HG02870 (cell line): ENCODE results near the gene EIF4E.

Experiments
- ATAC-seq: cut with Tn5 transposase; IDR thresholded peaks from one replicate; pipeline ENCODE4 v1.9.1; 2021; ENCODE audit warnings: mild to moderate bottlenecking, moderate library complexity; ENCODE audit not compliant: unreplicated experiment

Gene EIF4E, protein sequence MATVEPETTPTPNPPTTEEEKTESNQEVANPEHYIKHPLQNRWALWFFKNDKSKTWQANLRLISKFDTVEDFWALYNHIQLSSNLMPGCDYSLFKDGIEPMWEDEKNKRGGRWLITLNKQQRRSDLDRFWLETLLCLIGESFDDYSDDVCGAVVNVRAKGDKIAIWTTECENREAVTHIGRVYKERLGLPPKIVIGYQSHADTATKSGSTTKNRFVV

DNA sequence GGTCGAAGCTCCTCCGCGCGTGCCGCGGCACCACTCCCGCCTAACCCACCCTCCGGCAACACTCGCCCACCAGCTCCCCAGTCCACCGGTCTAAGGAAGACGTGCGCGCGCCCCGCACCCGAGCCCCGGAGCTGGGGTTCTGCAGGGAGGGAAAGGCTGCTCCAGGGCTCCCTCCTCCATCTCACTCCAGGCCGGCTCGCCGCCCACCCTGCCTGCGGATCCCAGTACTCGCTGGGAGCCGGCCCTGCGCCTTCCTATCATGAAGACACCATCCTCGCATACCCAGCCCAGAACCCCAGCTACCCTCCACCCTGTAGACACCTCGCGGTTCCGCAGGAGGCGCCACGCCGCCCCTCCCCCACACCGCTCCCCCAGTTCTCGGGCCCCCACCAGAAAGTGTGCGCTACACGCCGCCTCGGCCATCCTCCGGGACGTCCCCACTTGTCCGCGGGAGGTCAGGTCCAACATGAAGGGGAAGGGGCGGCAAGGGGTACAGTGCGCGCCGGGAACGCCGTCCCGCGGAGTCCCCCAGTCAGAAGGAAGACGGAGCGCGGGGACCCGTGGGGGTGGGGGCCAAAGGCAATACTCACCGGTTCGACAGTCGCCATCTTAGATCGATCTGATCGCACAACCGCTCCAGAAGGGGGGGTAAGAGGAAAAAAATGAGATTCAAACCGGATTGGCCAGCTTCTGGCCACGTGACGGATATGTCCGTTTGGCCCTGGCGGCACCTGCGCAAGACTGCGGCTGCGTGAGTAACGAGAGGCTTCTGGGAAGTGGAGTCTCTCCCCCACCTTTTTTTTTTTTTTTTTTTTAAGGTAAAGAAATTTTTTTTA, at the start of gene EIF4E:
TSS of gene EIF4E (minus strand) at position 629 of the 836 bp plus-strand sequence. CDS start at position 608, 21 bp downstream.
- ATAC-seq = peak; percentile 66

DNA sequence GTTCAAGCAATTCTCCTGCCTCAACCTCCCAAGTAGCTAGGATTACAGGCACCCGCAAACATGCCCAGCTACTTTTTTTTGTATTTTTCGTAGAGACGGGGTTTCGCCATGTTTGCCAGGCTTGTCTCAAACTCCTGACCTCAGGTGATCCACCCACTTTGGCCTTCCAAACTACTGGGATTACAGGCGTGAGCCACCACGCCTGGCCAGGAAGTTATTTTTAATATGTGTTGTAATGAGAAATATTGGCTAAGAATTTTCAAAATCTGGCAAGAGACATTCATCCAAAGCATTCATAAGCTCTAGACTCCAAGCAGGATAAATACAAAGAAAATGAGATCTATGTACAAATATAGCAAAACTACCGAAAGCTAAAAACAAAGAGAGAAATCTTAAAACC, 48.6 kb upstream of the EIF4E start:
- no peak for ATAC-seq

DNA sequence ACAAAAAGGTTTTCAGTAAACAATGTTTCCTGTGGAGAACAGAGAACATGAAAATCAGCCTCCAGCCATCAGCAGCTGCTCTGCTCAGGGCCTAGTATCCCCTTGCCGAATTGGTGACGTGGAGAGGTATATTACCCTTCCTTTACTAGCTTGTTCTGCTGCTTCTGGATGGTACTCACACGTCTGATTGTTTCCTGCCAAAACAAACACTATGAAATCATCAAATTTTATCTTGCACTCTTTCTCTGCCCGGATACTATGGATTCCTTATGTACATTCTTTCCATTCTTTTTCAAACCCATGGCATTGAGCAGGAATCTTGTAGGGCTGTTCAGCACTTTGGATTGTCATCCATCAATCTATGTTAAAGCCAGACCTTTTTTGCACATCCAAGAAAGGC, 47.8 kb upstream of the EIF4E start:
- ATAC-seq = no peak

DNA sequence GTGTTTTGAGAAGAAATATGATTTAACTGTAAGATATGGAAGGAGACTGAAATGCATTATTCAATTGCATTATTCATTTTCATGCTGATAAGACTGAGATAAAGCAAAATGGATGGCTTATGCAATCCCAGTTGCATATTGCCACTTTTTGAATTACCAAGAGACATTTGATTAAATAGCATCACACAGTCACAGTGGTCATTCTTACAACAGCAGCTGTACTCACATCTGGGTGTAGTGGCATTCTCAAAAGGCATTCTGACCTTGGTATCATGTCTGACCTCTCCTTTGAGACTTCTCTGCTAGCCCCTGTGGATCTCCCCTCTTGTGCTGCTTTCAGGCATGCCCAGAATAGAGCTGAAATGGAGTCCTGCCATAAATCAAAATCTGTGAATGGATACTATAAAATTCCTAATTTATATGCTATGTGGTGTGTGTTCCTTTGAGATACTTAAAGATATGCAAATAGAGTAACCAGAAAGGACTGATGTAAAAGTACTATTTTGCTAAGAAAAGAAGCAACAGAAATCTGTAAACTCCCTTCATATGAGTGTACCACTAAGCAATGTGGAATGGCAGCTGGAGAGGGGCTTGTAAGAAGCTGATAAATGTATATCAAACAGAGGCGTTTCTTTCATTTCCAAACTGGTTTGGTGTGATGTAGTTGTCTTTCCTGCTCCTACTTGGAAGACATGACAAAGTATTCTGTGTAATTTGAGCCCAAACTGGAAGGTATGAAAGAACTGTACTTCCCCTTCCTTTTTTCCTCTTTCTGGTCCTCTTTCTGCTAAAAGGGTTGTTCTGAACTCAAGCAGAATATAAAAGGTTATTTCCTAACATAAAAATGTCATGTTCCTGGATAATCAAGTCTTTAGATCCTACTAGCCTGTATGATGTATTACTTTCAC, 41.2 kb upstream of the EIF4E start:
- ATAC-seq = no peak

DNA sequence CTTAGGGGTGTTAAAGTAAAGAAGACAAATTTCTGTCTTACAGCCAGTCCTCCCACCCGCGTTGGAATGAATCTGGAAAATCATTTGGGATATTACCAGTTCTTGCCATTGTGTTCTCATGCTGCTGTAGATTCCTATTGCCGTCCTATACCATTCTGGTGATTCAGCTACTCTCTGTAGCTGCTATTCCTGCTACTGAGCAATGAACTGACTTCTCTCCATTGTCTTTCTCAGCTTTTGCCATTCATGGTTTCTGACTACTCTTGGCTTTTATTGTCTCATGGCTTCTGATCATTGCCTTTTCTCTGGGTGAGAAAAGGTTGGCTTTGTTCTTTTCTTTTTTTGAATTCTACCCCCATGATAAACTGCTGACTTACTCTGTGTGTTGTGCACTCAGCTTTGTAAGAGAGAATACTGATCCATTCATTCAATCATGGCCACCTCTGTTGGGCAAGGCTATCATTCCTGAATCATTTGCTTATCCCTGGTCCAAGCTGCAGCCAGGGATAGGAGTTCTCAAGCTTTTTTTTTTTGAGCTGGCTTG, 38.9 kb upstream of the EIF4E start:
- ATAC-seq = no peak

DNA sequence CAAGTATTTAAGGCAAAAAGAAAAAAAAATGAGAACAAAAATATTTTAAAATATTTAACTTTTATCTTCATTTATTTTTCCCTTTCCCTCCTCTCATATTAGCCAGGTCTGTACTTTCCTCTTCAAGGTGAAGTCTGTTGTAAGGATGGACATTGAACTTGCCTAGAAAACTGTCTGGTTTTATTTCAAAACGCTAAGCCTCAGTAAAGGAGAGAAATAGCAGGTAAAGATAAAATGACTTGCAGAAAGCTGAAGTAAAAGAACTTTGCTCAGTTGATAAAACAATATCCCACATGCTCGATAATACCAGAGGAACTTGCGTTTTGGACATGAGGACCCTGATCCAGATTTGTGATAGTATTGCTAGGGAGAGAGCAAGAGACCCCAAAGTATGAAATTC, 38.0 kb upstream of the EIF4E start:
- ATAC-seq = no peak

DNA sequence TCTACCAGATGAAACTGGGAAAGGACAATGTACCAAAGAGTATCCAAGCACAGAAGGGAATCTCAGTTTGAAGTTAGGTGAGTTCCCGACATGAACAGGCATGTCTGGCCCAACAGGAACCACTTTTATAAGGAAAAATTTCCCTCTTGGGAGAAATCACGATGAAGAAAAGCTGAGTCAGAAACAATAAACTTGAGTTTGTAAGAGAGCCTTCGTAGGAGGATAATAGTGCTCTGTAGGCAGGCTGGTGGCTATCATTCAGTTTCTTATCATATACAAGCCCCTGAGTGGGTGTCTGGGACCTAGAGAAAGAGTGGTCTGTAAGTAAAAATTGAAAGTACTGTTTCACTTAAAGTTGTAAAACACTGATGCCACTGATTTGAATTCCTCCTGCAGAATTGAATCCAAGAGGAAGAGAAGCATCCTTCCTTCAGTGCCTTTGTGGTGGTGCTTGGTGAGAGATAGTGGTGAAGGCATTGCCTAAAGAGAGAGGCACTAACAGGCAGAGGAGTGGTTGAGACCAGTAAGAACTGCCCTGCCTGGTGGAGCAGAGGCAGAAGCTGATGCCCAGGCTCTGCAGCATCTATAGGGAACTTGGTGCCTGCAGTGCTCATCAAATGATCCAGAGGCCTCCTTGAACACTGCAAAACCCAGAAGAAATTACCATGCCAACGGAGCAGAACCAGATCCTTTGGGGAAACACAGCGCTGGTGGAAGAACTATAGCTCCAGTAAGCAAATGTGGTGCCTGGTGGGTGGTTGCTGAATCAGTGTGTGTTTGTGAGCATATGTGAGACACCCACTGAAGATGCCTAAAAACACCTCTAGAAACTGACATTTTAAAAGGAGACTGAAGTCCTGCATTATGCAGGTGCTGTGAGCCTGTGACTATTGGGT, 34.9 kb upstream of the EIF4E start:
- ATAC-seq = no peak

DNA sequence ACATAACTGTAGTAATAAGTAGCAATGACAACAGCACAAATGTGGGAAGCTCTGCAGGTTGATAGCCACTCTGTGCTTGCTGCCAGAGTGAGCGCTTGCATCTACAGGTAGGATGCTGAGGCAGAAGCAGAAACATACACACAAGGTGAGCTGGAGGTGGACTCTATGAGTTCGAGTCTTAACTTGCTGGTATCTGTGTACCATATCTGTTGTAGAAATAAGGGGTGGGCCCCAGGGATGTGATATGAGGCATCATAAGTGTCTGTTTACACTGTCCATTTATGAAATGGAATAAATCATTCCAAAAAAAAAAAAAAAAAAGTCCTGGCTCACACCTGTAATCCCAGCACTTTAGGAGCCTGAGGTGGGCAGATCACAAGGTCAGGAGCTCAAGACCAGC, 32.8 kb upstream of the EIF4E start:
- no peak for ATAC-seq

DNA sequence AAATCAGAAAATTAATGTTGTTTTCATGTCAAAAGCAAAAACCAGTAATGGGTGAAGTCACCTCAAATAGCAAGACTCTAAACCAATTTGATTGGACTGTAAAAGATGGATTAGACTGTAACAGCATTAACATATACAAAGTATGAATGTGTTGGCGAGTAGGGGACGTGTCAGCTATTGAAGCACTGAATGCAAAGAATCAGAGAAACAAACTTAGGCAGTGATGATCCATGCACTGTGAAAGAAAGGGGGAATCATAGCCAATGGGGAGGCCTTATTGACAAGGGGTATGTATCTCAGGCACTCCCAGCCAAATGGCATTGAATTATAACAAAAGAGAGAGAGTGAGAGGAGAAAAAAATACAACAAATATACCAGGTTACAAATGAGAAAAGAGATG, 30.5 kb upstream of the EIF4E start:
- no peak for ATAC-seq

DNA sequence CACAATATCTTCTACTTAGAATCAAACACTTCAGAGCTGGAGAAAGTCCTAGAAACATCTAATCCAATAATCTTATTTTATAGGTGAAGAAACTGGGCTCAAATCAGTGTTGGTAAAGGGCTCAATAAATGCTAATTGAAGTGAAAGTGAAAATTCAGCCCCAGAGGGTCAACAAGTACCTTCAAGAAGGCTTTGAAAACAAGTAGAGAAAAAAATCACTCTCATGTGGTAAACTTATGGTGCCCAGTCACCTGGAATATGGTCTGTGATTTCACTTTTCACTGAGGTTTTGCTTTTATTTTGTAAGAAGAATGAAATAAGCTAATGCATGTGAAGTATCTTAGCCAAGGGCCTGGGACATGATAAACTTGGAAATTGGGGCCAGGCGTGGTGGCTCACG, 29.1 kb upstream of the EIF4E start:
- no peak for ATAC-seq

DNA sequence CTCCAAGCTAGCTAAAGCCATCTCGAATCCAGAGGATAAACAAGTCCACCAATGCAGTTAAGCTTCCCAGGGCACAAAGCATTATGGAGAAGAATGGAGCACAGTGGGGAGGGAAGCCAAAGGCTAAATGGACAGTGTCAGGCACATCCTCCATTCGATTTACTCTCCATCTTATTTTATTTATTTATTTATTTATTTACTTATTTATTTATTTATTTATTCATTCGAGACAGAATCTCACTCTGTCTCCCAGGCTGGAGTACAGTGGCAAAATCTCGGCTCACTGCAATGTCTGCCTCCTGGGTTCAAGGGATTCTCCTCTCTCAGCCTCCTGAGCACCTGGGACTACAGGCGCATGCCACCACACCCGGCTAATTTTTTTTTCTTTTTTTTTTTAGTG, 26.3 kb upstream of the EIF4E start:
- ATAC-seq = no peak

DNA sequence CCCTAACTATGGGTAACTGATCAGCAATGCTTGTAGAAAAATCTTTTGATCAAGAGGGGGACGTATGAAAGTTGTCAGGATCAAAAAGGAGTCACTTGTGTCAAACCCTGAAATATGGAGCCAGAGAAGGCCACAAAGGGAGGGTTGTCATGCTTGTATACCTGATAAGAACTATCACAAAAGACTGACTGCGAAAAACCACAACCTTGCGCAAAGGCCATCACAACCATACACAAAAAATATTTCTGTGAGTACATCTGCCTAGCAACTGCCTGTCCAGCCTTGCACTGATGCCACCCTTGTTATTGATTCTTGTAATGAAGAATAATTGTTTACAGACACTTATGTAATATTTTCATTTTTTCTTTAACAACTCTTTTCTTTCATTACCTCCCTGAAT, 22.8 kb upstream of the EIF4E start:
- no peak for ATAC-seq

DNA sequence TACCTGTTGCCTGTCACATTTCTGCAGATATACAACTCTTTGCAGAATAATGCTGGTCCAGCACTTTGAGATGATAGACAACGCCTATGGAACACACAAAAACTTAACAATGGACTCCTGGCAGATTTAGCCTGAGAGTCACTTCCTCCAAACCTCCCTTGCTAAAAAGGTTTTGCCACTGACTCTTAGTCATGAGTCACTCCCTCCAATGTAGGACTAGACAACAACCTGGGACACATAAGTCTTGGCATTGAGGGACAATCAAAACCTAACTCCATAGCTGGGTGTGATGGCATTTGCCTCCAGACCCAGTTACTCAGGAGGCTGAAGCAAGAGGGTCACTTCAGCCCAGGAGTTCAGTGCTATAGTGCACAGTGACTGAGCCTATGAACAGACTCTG, 22.0 kb upstream of the EIF4E start:
- ATAC-seq = no peak

DNA sequence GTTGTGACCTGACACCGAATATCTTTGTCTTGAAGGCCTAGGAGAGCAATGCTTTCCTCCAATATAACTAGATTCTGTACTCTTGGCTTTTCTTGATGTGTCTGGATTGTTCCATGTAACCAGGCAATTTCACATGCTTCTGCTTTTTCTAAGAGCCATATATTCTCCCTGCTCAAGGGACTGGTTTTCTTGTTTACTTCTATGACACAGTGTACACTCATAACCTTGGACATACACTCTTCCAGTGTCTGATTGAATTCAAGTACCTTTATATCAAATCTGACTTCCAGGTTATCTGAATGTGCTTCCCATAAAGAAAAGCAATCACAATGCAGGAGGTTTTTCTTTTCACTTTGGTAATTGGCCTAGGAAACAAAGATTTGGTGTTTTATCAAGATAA, 17.4 kb upstream of the EIF4E start:
- ATAC-seq = no peak

DNA sequence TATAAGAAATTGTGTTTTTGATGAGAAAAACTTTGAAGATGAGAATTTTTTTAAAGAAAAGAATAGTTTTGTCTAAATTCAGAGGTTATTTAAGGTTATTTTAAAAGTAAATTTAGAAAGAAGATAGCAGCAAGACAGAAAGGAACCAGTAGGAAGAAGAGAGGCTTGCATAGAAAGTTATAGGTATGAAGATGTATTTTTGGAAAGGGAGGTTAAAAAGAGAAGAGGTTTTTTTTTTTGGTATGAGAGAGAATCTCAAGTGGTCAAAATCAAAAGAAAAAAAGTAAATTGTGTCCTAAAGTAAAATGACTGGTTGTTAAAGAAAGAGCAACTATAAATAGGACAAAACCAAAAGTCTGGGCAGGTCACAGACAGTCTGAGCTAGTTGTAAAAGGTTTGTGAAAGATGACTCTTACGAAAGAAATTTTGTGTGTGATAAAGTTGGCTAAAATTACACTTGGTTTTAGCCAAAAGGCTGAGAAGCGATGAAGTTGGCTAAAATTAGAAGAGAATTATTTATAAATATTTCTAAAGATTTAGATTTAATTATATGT, 16.4 kb upstream of the EIF4E start:
- ATAC-seq = no peak

DNA sequence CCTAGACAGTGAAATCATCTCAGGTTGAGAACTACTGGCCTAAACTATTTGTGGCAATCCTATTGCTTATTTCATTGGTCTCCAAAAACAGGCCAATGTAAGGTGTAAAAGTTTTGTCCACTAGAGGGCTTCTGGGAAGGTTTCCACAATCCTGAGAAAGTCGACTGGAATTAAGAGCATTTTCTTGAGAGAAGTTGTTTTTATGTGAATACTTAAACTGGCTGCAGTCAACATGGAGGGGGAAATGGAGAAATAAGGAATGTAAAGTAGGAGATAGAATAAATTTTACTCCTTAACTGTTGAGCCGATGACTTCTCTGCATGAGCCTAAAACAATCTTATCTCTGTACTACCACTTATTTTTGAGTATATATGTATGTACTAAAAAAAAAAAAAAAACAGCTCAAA, 11.0 kb upstream of the EIF4E start:
- ATAC-seq = peak; percentile 40

DNA sequence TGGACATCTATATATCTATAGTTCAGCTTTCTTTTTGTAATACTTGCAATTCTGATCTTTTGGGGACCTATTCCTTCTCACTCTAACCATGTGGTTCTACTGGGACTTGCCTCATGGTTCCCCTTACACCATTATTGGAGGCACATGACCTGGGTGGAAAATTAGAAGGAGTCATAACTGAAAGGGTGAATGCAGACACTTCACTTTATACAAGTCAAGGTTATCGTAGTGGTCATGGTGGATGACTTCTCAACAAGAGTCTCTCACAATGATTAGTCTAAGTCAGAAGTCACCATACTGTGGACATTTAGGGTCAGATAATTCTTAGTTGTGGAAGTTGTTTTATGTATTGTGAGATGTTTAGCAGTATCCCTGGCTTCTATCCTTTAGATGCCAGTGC, 10.5 kb upstream of the EIF4E start:
- ATAC-seq = peak; percentile 73

DNA sequence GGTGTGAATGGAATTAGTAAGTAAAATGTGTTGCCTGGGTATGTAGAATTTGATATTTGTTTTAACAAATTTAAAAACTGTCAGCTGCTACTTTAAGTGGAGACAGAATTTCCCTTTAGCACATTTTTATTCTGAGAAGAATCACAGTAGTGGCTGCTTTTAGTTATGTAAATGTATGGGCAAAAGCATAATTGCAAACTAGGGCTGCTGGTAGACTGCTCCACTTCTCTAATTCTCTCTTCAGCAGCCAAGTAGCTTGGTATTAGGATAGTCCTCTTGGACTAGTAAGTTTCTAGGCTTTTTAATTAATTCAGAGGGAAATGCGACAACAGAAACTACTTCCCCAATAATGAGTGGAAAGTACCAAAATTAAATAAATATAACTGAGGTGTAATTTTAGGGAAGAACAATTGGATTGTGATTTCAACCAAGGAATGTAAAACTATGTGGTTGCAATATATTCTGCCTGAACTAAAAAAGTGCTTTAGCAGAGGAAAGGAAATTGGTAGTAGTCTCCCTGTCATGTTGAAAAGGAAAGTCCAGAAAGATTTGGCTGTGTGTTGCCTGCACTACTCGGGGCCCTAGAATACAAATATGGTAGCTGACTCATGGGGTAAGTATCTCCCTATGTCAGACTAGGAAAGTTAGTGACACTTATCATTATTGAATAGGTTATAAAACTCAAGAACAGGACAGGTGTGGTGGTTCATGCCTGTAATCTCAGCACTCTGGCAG, 9.2 kb upstream of the EIF4E start:
- ATAC-seq = no peak

DNA sequence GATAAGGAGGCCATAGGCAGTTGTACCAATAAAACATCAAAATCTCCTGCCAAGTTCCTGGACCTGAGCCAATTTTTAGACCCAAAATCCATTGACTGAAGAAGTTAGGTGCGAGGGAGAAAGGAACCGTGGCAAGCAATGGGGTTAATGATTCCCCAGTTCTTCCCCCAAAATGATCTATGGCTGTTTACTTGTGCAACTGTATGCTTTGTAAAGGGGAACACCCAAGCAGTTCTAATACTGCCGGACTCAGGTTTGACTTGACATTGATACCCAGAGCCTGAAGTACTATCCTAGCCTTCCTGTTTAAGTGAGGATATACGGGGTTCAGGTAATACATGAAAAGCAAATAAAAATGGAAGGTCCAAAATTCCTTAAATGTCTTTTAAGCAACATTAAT, 6.7 kb upstream of the EIF4E start:
- no peak for ATAC-seq
